ENCODE data around the gene NUTF2.
A peak's percentile ranks its signal among the peaks of the same experiment; 100 is the strongest.
"Not testable (repeated sequence)": the region's sequence is repeated elsewhere in the genome, so short reads cannot be mapped to it uniquely, and the experiment has no call there.

NUTF2 gene

GRCh38 chr16:67846320-67847063, at the start of gene NUTF2:
Gene NUTF2 (plus strand): TSS chr16:67846933. CDS start chr16:67865131, 18,198 bp downstream.
- peak; percentile 98 for DNase-seq

- no peak for DNase-seq
Observed at GRCh38 chr16:67800338-67800926, 46.3 kb upstream of the NUTF2 start.

DNA sequence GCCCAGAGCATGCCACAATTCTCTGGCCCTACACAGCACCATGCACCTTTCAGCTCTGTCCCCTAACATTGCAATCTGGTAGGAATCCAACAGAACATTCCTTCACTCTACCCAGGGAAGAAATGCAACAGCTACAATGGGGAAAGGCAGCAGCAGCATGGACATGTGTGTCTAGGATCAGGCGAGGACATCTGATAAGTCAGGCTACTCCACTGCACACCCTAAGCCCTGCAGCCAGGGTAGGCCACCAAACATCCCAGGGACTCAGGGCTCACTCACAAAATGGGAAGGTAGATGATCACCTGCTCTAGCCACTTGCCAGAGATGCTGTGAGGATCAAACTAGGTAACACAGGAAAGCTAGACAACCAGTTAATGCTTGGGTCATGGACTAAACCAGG, 45.5 kb upstream of the NUTF2 start:
- no peak for DNase-seq

GRCh38 chr16:67801883-67802282, 44.9 kb upstream of the NUTF2 start:
- DNase-seq, result peak; percentile 75

DNA sequence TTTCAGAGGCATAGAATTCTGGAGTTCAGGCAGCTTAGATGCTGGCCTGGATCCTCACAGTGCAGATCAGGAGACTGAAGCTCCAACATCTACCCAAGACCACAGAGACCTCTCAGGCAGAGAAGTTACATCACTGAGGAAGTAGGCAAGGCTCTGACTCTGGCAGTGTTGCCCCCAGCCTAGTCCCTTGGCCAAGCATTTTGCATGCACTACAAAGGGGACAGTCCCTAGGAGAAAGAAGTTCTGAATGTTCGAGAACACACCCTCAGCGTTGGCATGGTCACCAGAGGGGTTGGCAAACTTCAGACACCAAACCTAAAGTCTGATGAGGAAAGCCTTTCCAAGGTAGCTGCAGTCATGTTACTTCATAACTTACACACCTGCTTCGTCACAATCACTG, 42.8 kb upstream of the NUTF2 start:
- peak; percentile 19 for DNase-seq

DNA sequence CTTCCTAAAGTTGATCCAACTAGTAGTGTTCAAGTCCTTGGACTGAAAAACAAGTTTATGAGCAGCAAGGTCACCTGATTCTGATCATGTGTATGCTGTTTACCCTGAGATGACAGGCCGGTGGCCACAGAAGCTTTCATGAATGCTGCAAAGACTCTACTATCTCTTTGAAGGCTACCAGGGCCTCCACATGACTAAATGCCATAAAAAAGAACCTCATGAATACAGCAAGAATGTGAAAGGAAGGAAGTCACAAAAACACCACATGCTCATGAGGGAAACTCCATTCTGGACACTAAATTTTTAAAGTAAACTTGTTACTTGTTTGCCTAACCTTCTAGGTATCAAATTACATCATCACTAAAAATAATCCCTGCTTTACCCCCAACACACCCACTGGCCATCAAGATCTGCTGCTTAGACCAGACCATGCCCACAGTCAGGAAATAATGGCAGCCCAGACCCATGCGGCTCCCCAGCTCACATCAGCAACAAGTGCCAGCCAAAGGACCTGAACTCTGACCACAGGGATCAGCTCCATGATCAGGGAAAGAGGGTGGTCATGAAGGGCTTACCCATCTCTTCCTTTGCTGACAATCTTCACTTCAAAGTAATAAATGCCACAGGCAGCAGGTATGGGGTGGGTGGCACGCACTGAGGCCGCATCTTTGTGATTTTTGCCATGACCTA, 41.7 kb upstream of the NUTF2 start:
- DNase-seq, result peak; percentile 9

- peak; percentile 6 for DNase-seq
Observed at GRCh38 chr16:67805718-67806427, 40.9 kb upstream of the NUTF2 start.

- peak; percentile 99 for DNase-seq
Observed at GRCh38 chr16:67806428-67807147, 40.1 kb upstream of the NUTF2 start, which contains the start of the genes RANBP10 and TSNAXIP1. Gene RANBP10 (minus strand): TSS chr16:67806560. CDS start chr16:67806536, 24 bp downstream. Gene TSNAXIP1 (plus strand): TSS chr16:67806889. CDS start chr16:67807150, 261 bp downstream.

GRCh38 chr16:67807148-67807682, 39.5 kb upstream of the NUTF2 start:
- DNase-seq, result no peak

- DNase-seq, result no peak
Observed at GRCh38 chr16:67811899-67812298, 34.8 kb upstream of the NUTF2 start.

DNA sequence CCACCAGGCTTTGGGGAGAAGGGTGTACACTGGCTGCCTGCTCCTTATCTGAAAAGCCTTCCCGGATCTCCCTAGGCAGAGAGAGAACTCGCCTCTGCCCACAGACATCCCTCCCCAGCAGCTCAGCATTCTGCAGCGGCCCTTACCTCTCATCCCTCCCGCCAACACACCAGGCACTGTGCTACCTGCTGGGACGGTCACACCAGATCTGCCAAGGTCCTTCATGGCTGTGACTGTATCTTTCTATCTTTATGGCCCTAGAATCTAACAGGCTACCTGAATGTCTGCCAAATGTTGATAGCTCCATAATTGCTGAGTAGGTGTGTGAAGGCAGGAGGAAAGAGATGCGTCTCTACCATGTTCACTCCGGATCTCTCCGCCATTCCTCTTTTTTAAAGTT, 32.2 kb upstream of the NUTF2 start:
- DNase-seq, result no peak

DNA sequence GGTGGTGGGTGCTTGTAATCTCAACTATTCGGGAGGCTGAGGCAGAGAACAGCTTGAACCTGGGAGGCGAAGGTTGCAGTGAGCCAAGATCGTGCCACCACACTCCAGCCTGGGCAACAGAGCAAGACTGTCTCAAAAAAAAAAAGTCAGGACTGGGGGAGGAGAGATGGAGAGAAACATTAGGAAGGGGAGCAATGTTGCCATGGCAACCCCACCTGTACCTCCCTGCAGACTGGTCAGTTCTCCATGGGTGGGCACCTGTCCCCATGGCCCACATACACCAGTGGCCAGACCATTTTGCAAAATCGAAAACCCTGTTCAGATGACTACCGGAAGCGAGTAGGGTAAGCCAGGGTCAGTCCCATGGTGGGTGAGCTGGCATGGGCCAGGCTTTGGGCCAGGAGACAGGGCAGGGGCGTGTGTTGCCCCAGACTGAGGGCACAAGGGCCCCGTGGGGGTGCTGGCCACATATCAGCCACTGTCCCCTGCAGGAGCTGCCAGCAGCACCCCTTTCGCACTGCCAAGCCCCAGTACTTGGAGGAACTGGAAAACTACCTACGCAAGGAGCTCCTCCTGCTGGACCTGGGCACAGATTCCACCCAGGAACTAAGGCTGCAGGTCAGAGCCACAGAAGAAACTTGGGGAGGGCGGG, 26.0 kb upstream of the NUTF2 start:
- no peak for DNase-seq

GRCh38 chr16:67822511-67822910, 24.2 kb upstream of the NUTF2 start:
- DNase-seq, result no peak

GRCh38 chr16:67825119-67825518, 21.6 kb upstream of the NUTF2 start:
- DNase-seq, result no peak

GRCh38 chr16:67825906-67826305, 20.8 kb upstream of the NUTF2 start:
- no peak for DNase-seq

DNA sequence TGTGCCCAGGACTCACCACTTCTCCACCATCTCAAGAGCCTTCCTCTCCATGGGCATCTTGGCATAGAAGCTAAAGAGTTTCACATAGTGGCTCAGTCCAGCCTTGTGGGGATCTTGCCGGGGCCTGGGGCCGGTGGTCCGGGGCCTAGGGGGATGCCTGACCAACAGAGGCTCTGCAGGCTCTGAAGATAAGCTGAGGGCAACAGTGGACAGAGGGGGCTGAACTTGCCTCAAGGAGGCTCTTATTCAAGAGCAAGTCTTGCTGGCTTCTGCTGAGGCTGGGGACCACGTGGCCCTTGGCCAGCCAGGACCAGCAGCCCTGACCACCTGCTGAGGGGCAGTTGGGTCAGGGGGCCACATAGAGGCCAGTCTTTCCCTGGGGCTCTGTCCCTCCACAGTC, 18.1 kb upstream of the NUTF2 start:
- no peak for DNase-seq

- no peak for DNase-seq
Observed at GRCh38 chr16:67833030-67833414, 13.7 kb upstream of the NUTF2 start.

- peak; percentile 96 for DNase-seq
Observed at GRCh38 chr16:67833415-67834241, 13.1 kb upstream of the NUTF2 start.

GRCh38 chr16:67834242-67834614, 12.5 kb upstream of the NUTF2 start:
- DNase-seq, result no peak

GRCh38 chr16:67837190-67837589, 9.5 kb upstream of the NUTF2 start:
- DNase-seq, result not testable (repeated sequence)

DNA sequence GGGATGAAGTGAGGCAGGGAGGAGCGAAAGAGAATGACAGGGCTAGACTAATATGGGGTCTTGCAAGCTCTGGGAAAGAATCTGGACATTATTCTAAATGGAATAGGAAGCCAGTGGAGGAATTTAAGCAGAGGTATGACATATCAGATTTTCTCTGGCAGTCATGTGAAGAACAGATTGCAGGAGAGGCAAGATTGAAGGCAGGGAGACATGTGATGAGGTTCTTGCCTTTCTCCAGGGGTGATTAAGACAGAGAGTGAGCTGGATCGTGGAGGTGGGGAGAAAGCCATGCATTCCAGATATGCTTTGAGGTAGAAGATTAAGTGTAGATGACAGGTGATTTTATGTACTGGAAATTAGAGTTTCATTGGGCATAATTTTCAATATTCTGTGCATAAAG, 8.9 kb upstream of the NUTF2 start:
- DNase-seq, result no peak

Measured in activated CD4-positive, alpha-beta T cell treated with anti-CD3 and anti-CD28 coated beads, Interleukin-10, Interleukin-2, amounts not matched to agents 100 ng/mL and 50 ng/mL, durations not matched to agents 16 hours and 8 hours (primary cell).